HepG2 (cell line): ENCODE data around the gene MCOLN1. TPM values are rescaled to one million over a fixed set of nuclear protein-coding genes. Genes with fewer than 3 reads are reported as not detected.
A peak's percentile ranks its signal among the peaks of the same experiment; 100 is the strongest.

Source experiments
- ATAC-seq: fragments of 200-7000 bp; cut with Tn5 transposase; 3 replicates; pipeline ENCODE4 v1.9.1; 2020; ENCODE audit warnings: mild to moderate bottlenecking, moderate library complexity
- BruUV-seq: library from RNA; stranded (reverse); fragments of 400-500 nt; replicated peaks from 2 replicates; lab custom pipeline; 2021; lab: Mats Ljungman, UMichigan
- CTCF ChIA-PET: fragments of 300-600 bp; formaldehyde crosslinking; extraction: SDS; loops from one replicate; lab custom pipeline; 2021; ENCODE audit warnings: low total read pairs, inconsistent platforms, low intra/inter-chr PET ratio; lab: Yijun Ruan, JAX
- POLR2A ChIA-PET: fragments of 350-600 bp; sonication (Branson Sonifier 250); formaldehyde crosslinking; loops from one replicate; lab custom pipeline; 2020; ENCODE audit warnings: antibody characterized with exemption, inconsistent platforms; lab: Yijun Ruan, JAX
- DNase-seq: peaks from one replicate; pipeline ENCODE4 v3.0.0-alpha.2; 2015; ENCODE audit warnings: low spot score
- FAIRE-seq: peaks from 3 replicates; lab custom pipeline; 2011; peaks lifted over from hg19 to GRCh38; lab: Jason Lieb, UNC
- H2AFZ ChIP-seq: one replicate; pipeline ENCODE4 v1.6.1; 2011; ENCODE audit warnings: low read length, inconsistent platforms
- H3K27ac ChIP-seq: fragments of 300-600 bp; 3 replicates; pipeline ENCODE4 v1.8.0; 2011; ENCODE audit warnings: mixed run types, mild to moderate bottlenecking, mixed read lengths, low read length, inconsistent platforms; ENCODE audit not compliant: insufficient read depth; ENCODE audit errors: extremely low read length
- H3K27me3 ChIP-seq, 2 experiments: fragments of 200-600 bp in 1 of 2; 2 replicates in 1 of 2; 3 replicates in 1 of 2; pipeline versions ENCODE4 v1.6.0 to v1.8.0; 2011; ENCODE audit warnings: low read length in 2 of 2, mild to moderate bottlenecking in 2 of 2, moderate library complexity in 2 of 2, inconsistent platforms in 1 of 2; ENCODE audit not compliant: insufficient read depth in 2 of 2, control insufficient read depth in 1 of 2
- H3K36me3 ChIP-seq, 2 experiments: fragments of 200-600 bp in 1 of 2; replicated peaks in 1 of 2; 2 replicates in 1 of 2; 3 replicates in 1 of 2; pipeline versions ENCODE4 v1.5.1 to v1.8.0; 2011; ENCODE audit warnings: low read length in 2 of 2, inconsistent platforms in 1 of 2; ENCODE audit not compliant: insufficient read depth in 2 of 2, control insufficient read depth in 1 of 2
- H3K4me1 ChIP-seq: 2 replicates; pipeline ENCODE4 v1.5.1; 2012; ENCODE audit warnings: low read length, inconsistent platforms; ENCODE audit not compliant: insufficient read depth
- H3K4me2 ChIP-seq: 2 replicates; pipeline ENCODE4 v1.6.0; 2011; ENCODE audit warnings: low read depth, low read length, inconsistent platforms
- H3K4me3 ChIP-seq, 3 experiments: fragments of 200-600 bp in 1 of 3; sonication (generic), shearing (Covaris generic) in 1 of 3; replicated peaks in 1 of 3; 2 replicates each; pipeline ENCODE4 v1.5.1; 2011 to 2016; ENCODE audit warnings: low read length in 3 of 3, inconsistent platforms in 2 of 3, low read depth in 2 of 3, mild to moderate bottlenecking in 2 of 3, control low read depth in 1 of 3, mixed read lengths in 1 of 3; ENCODE audit not compliant: insufficient read depth in 1 of 3
- H3K79me2 ChIP-seq: one replicate; pipeline ENCODE4 v1.6.1; 2011; ENCODE audit warnings: low read length, inconsistent platforms; ENCODE audit not compliant: insufficient read depth
- H3K9ac ChIP-seq: 2 replicates; pipeline ENCODE4 v1.6.0; 2011; ENCODE audit warnings: mild to moderate bottlenecking, low read depth, low read length, inconsistent platforms; ENCODE audit not compliant: insufficient read depth
- H3K9me3 ChIP-seq: 2 replicates; pipeline ENCODE4 v1.5.1; 2012; ENCODE audit warnings: mild to moderate bottlenecking, low read length
- H4K20me1 ChIP-seq: 2 replicates; pipeline ENCODE4 v1.6.0; 2011; ENCODE audit warnings: inconsistent platforms, mild to moderate bottlenecking, low read length, moderate library complexity; ENCODE audit not compliant: insufficient read depth
- AGO2 ChIP-seq: fragments of 200-400 bp; formaldehyde crosslinking; optimal IDR thresholded peaks from 2 replicates; pipeline ENCODE3; 2017; ENCODE audit warnings: mild to moderate bottlenecking, low read depth, low read length, moderate library complexity
- HDAC1 ChIP-seq: sonication (generic); formaldehyde crosslinking; IDR thresholded peaks from 2 replicates; pipeline ENCODE4 v1.5.1; 2020; ENCODE audit warnings: mild to moderate bottlenecking, missing genetic modification reagents
- HIVEP1 ChIP-seq: sonication (generic); formaldehyde crosslinking; IDR thresholded peaks from 2 replicates; pipeline ENCODE4 v1.4.0; 2020; ENCODE audit warnings: mild to moderate bottlenecking, missing genetic modification reagents
- NFIC ChIP-seq: IDR thresholded peaks from 2 replicates; pipeline ENCODE4 v1.6.1; 2012; ENCODE audit warnings: mild to moderate bottlenecking, low read length, inconsistent platforms
- RXRB ChIP-seq: IDR thresholded peaks from 2 replicates; pipeline ENCODE4 v1.6.1; 2016; ENCODE audit warnings: borderline replicate concordance, missing genetic modification reagents, missing compliant biosample characterization
- ZNF382 ChIP-seq: sonication (generic); formaldehyde crosslinking; IDR thresholded peaks from 2 replicates; pipeline ENCODE4 v1.5.0; 2020; ENCODE audit warnings: missing genetic modification reagents, mild to moderate bottlenecking, borderline replicate concordance
- ZNF776 ChIP-seq: sonication (generic); formaldehyde crosslinking; IDR thresholded peaks from 2 replicates; pipeline ENCODE4 v1.4.0; 2020; ENCODE audit warnings: mild to moderate bottlenecking, missing genetic modification reagents
- WGBS: methylation state at CpG from one replicate; pipeline ENCODE4 v1.1.6; 2017; ENCODE audit warnings: low lambda C conversion rate; 5-methylcytosine and 5-hydroxymethylcytosine counted together
- in situ Hi-C: cut with HindIII; loops from 2 replicates; pipeline ENCODE4 v1.10.0; 2017; ENCODE audit warnings: low pct_unique_long_range_greater_than_20kb; ENCODE audit not compliant: extremely low pct_ligation_motif_present
- intact Hi-C: fragments of 100-400 bp; cut with micrococcal nuclease; formaldehyde crosslinking; loops from one replicate; pipeline ENCODE4 v1.10.0; 2022; ENCODE audit not compliant: unreplicated experiment
- polyA plus RNA-seq, 8 experiments: library from polyadenylated mRNA; depleted of rRNA in 3 of 8; stranded (reverse) in 7 of 8; unstranded in 1 of 8; fragments of >200 nt; fragmentation: Illumina TruSeq in 4 of 8; extraction: Trizol in 4 of 8; gene quantifications; 2 replicates each; pipeline versions ENCODE4 v1.2.1 to v1.2.3, GENCODE V29; 2011 to 2016; ENCODE audit warnings: low read depth in 4 of 8, missing spikeins in 1 of 8, mixed read lengths in 1 of 8; ENCODE audit not compliant: insufficient read depth in 1 of 8
- total RNA-seq, 5 experiments: library from RNA; depleted of rRNA; stranded (reverse); fragments of >200 nt; fragmentation: Illumina TruSeq; extraction: Trizol; gene quantifications; 2 replicates each; pipeline ENCODE4 v1.2.3, GENCODE V29; 2016; ENCODE audit warnings: low read depth in 1 of 5
- TF ChIP-seq, protein P1 (sequence below): sonication (generic); formaldehyde crosslinking; IDR thresholded peaks from 2 replicates; pipeline ENCODE4 v1.9.0; 2021; ENCODE audit warnings: missing genetic modification reagents, mild to moderate bottlenecking, borderline replicate concordance
- TF ChIP-seq, protein P2 (sequence below): IDR thresholded peaks from 2 replicates; pipeline ENCODE4 v1.6.1; 2012; ENCODE audit warnings: low read length, improper control_type of control experiment
- TF ChIP-seq, protein P3 (sequence below): sonication (generic); formaldehyde crosslinking; IDR thresholded peaks from 2 replicates; pipeline ENCODE4 v1.8.0; 2022; ENCODE audit warnings: low read depth, missing genetic modification reagents
- TF ChIP-seq, protein P4 (sequence below): sonication (generic); formaldehyde crosslinking; IDR thresholded peaks from 2 replicates; pipeline ENCODE4 v1.5.0; 2020; ENCODE audit warnings: missing genetic modification reagents, mild to moderate bottlenecking, borderline replicate concordance

MCOLN1 gene
- total and polyA plus RNA-seq, 2 of the 13 experiments (the other 11 are each of a cell fraction or from before 2014, with no cell fraction given), result 3.4 to 15.7 TPM

DNA sequence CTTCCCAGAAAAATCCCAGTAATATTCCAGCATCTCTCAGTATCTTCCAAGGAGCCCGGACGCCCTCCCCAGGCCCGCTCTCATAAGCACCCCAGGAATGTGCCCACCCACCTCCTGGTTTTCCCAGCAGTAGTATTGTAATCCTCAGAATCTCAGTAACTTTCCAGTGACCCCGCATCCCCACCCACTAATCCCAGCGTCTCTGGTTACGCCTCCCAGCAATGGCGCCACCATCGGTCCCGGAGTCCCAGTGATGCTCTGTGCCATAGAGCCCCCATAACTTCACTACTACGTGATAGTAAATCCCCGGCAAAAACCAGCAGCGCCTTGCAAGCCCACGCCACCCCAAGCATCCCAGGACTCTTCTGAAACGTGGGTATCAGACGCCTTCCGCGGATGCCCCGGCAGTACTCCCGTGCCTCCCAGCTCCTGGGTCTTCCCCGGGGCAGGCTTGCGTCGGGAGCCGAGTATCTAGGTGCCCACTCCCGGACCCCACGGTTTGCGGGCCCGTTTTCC is 12.2 kb downstream of the MCOLN1 start (continued):
- peak; percentile 2 for TF ChIP-seq AGO2
- TF ChIP-seq, protein P1, sequence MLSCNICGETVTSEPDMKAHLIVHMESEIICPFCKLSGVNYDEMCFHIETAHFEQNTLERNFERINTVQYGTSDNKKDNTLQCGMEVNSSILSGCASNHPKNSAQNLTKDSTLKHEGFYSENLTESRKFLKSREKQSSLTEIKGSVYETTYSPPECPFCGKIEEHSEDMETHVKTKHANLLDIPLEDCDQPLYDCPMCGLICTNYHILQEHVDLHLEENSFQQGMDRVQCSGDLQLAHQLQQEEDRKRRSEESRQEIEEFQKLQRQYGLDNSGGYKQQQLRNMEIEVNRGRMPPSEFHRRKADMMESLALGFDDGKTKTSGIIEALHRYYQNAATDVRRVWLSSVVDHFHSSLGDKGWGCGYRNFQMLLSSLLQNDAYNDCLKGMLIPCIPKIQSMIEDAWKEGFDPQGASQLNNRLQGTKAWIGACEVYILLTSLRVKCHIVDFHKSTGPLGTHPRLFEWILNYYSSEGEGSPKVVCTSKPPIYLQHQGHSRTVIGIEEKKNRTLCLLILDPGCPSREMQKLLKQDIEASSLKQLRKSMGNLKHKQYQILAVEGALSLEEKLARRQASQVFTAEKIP (CRISPR knock-in tag), result no peak

DNA sequence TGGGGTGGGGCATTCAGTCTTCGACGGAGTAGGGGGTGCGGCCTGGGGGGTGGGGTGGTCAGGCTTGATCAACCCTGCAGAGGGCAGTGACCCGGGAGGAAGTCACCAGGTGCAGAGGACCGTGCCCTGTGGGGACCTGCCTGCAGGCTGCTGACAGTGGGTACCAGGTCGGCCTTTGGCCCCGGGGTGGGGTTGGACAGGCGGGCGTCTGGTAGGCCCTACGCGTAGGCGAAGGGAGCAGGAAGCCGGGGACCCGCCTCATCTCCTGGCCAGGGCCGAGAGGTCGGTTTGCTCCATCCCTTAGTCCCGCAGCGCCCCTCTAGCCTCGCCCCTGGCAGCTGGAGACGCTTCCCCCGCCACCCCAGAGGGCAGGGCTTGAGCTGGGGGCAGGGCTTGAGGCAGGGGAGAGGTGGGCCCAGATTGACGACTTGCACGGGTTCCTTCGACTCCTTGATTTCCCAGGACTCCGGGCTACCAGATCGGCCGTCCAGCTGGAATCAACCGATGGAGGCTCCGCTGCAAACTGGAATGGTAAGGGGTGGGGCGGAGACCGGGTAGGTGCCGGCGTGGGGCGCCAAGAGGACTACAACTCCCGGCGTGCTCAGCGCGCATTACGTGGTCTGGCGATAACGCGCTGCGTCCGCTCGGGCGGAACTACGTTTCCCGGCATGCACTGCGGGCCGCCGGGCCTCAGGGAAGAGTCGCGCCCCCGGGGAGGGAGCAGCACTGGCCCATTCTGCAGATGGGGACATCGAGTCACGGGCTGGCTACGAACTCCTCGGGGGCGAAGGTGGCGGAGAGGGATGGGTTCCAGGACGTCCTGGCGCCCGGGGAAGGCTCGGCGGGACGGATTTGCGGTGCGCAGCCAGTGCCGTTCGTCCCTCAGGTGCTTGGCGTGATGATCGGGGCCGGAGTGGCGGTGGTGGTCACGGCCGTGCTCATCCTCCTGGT is 12.9 kb downstream of the MCOLN1 start, which contains the start of gene PNPLA6:
TSS of gene PNPLA6 (plus strand) at position 671 of the 951 bp plus-strand sequence. CDS start at position 743, 72 bp downstream.
- Histone ChIP-seq H3K9ac (peak within 1 kb of the TSS; percentile 81), H2AFZ (peak within 1 kb of the TSS; percentile 70), H3K79me2 (no peaks in the 10 kb centered on the region), H3K9me3 (no peaks in the 10 kb centered on the region), H3K36me3 (peaks cover 0 to 4% of the 10 kb centered on the region in 2 experiments; a peak in 2 of 5 replicates), H3K4me1 (peaks cover 14% of the 10 kb centered on the region), H3K27ac (peak within 1 kb of the TSS; percentile 84), H3K4me3 (peak within 1 kb of the TSS; percentile 91 to 97 (median 94)), H4K20me1 (no peaks in the 10 kb centered on the region), H3K4me2 (peak within 1 kb of the TSS; percentile 89), H3K27me3 (no peaks in the 10 kb centered on the region; a peak in 1 of 5 replicates)
- WGBS, result 53% methylated on average over 20 of the region's 76 CpGs
- peak; percentile 85 for ATAC-seq
- DNase-seq, result peak; percentile 76
- POLR2A ChIA-PET, result interaction anchor here (0.8 to 2.1 kb wide), 4 partner anchors 13 to 338 kb away, joined by 3 to 13 read pairs (median 4); partner anchors contain the start of gene MCOLN1
- CTCF ChIA-PET, result no interaction called here
- no TSS peak for BruUV-seq
- intact Hi-C loops (no loop called here), in situ Hi-C loops (no loop called here)
- FAIRE-seq, result no peak
- peak; percentile 57 for TF ChIP-seq ZNF776 (CRISPR knock-in tag)
- TF ChIP-seq HDAC1 (CRISPR knock-in tag), result peak; percentile 60
- TF ChIP-seq ZNF382 (CRISPR knock-in tag), result no peak
- TF ChIP-seq, protein P2, sequence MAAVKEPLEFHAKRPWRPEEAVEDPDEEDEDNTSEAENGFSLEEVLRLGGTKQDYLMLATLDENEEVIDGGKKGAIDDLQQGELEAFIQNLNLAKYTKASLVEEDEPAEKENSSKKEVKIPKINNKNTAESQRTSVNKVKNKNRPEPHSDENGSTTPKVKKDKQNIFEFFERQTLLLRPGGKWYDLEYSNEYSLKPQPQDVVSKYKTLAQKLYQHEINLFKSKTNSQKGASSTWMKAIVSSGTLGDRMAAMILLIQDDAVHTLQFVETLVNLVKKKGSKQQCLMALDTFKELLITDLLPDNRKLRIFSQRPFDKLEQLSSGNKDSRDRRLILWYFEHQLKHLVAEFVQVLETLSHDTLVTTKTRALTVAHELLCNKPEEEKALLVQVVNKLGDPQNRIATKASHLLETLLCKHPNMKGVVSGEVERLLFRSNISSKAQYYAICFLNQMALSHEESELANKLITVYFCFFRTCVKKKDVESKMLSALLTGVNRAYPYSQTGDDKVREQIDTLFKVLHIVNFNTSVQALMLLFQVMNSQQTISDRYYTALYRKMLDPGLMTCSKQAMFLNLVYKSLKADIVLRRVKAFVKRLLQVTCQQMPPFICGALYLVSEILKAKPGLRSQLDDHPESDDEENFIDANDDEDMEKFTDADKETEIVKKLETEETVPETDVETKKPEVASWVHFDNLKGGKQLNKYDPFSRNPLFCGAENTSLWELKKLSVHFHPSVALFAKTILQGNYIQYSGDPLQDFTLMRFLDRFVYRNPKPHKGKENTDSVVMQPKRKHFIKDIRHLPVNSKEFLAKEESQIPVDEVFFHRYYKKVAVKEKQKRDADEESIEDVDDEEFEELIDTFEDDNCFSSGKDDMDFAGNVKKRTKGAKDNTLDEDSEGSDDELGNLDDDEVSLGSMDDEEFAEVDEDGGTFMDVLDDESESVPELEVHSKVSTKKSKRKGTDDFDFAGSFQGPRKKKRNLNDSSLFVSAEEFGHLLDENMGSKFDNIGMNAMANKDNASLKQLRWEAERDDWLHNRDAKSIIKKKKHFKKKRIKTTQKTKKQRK, result no peak
- peak; percentile 49; the same call in 1 of the 2 replicates for TF ChIP-seq HIVEP1 (CRISPR knock-in tag)
- TF ChIP-seq, protein P3, sequence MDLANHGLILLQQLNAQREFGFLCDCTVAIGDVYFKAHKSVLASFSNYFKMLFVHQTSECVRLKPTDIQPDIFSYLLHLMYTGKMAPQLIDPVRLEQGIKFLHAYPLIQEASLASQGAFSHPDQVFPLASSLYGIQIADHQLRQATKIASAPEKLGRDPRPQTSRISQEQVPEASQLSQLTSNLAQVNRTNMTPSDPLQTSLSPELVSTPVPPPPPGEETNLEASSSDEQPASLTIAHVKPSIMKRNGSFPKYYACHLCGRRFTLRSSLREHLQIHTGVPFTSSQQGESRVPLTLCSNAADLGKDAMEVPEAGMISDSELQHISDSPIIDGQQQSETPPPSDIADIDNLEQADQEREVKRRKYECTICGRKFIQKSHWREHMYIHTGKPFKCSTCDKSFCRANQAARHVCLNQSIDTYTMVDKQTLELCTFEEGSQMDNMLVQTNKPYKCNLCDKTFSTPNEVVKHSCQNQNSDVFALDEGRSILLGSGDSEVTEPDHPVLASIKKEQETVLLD (CRISPR knock-in tag), result no peak; the same call in 1 of the 2 replicates
- TF ChIP-seq, protein P4, sequence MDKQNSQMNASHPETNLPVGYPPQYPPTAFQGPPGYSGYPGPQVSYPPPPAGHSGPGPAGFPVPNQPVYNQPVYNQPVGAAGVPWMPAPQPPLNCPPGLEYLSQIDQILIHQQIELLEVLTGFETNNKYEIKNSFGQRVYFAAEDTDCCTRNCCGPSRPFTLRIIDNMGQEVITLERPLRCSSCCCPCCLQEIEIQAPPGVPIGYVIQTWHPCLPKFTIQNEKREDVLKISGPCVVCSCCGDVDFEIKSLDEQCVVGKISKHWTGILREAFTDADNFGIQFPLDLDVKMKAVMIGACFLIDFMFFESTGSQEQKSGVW (CRISPR knock-in tag), result no peak
- peak; percentile 47; the same call in 1 of the 2 replicates for TF ChIP-seq RXRB
- no peak for TF ChIP-seq NFIC
